Ovary (tissue), 3 donors: ENCODE results near the gene NAV1.

Experiments used
- EP300 ChIP-seq: sonication (generic); formaldehyde crosslinking; IDR thresholded peaks from one replicate; pipeline ENCODE4 v1.6.1; 2017; ENCODE audit warnings: antibody characterized with exemption
- TF ChIP-seq, protein P1 (sequence below), 3 donors: fragments of 450-650 bp in 2 of 3; fragments of 200-600 bp in 1 of 3; IDR thresholded peaks; one replicate each; pipeline versions ENCODE4 v1.5.1 to v1.8.0; 2016 to 2022; ENCODE audit warnings: antibody characterized with exemption in 3 of 3, mild to moderate bottlenecking in 1 of 3
- donor health status: DM: no; HTN: no; CAD: no.

DNA sequence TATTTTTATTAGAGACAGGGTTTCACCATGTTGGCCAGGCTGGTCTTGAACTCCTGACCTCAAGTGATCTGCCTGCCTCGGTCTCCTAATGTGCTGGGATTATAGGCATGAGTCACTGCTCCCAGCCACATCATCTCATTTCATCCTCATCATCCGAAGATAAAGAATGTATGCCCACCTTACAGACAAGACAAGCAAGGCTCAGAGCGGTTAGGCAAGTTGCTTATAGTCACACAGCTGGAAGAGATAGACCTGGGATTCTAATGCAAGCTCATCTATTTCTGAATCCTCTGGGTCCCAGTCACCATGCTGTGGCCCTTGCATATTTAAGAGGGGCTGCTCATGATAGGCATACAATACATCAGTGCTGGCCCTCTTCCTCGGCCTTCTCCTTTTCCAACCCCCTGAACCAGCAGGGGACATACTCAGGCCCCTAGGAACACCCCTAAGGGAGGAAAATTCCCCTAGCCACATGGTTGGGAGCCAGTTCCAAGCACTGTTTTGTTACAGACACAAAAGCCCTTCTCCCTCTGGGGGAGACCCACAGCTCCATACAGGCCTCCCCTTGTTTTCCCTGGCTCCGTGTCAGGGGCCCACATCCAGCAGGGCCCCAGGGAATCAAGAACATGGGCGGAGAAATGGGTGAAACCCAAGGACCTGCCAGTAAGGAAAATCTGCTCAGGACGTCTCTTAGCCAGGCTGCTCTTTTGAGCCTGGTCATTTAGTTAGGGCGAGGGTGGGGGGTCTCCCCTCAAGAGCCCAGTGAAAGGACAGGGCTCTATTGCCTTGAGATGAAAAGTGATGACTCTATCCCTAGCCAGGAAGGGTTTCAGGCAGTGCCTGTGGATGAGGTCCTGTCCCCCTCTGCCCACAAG lies 38.9 kb upstream of the NAV1 start:
- TF ChIP-seq, protein P1, sequence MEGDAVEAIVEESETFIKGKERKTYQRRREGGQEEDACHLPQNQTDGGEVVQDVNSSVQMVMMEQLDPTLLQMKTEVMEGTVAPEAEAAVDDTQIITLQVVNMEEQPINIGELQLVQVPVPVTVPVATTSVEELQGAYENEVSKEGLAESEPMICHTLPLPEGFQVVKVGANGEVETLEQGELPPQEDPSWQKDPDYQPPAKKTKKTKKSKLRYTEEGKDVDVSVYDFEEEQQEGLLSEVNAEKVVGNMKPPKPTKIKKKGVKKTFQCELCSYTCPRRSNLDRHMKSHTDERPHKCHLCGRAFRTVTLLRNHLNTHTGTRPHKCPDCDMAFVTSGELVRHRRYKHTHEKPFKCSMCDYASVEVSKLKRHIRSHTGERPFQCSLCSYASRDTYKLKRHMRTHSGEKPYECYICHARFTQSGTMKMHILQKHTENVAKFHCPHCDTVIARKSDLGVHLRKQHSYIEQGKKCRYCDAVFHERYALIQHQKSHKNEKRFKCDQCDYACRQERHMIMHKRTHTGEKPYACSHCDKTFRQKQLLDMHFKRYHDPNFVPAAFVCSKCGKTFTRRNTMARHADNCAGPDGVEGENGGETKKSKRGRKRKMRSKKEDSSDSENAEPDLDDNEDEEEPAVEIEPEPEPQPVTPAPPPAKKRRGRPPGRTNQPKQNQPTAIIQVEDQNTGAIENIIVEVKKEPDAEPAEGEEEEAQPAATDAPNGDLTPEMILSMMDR (IDR thresholded peaks at IDR 0.05): no peak
- no peak for TF ChIP-seq EP300
